Measurements from ENCODE around the gene TRAPPC3L.

The TRAPPC3L gene

DNA sequence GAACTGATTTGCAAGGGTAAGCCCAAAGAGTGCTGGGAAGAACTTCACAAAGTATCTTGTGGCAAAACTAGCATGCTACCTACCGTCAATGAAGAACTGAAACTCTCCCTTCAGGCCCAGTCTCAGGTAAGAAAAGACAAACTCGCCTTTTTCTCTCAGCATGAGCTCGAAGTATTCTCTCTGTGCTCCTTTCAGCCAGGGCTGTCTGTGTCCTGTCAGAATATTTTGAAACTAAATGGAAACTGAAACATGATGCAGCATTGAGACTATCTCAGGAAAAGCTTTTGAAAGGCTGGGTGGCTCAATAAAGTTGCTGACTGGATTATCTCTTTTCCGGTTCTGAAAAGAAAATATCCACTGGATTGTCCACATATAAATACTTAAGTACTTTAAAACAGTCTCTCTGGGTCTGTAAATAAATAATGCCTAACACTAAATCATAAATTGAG is 33.3 kb downstream of the TRAPPC3L start:
- no peaks in the 10 kb centered on the region for H3K27me3 Mint-ChIP-seq (ENCODE audit: low read depth)
- H3K9me3 Mint-ChIP-seq, result peaks cover 21% of the 10 kb centered on the region
- H3K27ac Mint-ChIP-seq, result peak overlapping the region; percentile 59 to 93 (median 90)
- TF ChIP-seq, protein P1, sequence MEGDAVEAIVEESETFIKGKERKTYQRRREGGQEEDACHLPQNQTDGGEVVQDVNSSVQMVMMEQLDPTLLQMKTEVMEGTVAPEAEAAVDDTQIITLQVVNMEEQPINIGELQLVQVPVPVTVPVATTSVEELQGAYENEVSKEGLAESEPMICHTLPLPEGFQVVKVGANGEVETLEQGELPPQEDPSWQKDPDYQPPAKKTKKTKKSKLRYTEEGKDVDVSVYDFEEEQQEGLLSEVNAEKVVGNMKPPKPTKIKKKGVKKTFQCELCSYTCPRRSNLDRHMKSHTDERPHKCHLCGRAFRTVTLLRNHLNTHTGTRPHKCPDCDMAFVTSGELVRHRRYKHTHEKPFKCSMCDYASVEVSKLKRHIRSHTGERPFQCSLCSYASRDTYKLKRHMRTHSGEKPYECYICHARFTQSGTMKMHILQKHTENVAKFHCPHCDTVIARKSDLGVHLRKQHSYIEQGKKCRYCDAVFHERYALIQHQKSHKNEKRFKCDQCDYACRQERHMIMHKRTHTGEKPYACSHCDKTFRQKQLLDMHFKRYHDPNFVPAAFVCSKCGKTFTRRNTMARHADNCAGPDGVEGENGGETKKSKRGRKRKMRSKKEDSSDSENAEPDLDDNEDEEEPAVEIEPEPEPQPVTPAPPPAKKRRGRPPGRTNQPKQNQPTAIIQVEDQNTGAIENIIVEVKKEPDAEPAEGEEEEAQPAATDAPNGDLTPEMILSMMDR (IDR thresholded peaks at IDR 0.05; ENCODE audit: unreplicated experiment in 3 of 3), result no peak
- H3K4me3 Mint-ChIP-seq, result peak overlapping the region; percentile 56 to 69 (median 64)
- peaks cover 14% of the 10 kb centered on the region for H3K4me1 Mint-ChIP-seq
- no peaks in the 10 kb centered on the region for H3K36me3 Mint-ChIP-seq (ENCODE audit: low read depth)

DNA sequence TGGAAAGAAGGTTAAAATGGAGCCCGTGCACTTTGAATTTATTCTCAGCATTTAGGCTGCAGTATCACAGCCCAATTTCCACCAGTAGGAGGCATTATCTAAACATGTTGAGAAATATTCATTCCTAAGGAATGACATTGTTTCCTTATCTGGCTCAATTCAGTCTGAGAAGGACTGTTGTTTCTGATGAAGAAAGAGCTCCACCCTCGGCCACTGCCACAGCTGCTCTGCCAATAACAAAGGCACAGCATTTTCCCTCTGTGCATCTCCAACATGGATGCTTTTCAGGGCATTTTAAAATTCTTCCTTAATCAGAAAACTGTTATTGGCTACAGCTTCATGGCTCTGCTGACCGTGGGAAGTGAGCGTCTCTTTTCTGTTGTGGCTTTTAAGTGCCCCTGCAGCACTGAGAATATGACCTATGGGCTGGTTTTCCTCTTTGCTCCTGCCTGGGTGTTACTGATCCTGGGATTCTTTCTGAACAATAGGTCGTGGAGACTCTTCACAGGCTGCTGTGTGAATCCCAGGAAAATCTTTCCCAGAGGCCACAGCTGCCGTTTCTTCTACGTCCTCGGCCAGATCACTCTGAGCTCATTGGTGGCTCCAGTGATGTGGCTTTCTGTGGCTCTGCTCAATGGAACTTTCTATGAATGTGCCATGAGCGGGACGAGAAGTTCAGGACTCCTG is 33.9 kb downstream of the TRAPPC3L start, which contains the start of gene CALHM5:
TSS of gene CALHM5 (plus strand) at position 216 of the 687 bp plus-strand sequence. CDS start at position 274, 58 bp downstream.
- TF ChIP-seq, protein P1 (IDR thresholded peaks at IDR 0.05; ENCODE audit: unreplicated experiment in 3 of 3), result peak in 2 of 3 experiments; percentile 34 to 35
- Mint-ChIP-seq H3K27ac (peak within 1 kb of the TSS; percentile 59 to 93 (median 90)), H3K4me3 (peak within 1 kb of the TSS; percentile 56 to 69 (median 64)), H3K9me3 (peaks cover 21% of the 10 kb centered on the region), H3K27me3 (ENCODE audit: low read depth) (no peaks in the 10 kb centered on the region), H3K36me3 (ENCODE audit: low read depth) (no peaks in the 10 kb centered on the region), H3K4me1 (peaks cover 14% of the 10 kb centered on the region)

DNA sequence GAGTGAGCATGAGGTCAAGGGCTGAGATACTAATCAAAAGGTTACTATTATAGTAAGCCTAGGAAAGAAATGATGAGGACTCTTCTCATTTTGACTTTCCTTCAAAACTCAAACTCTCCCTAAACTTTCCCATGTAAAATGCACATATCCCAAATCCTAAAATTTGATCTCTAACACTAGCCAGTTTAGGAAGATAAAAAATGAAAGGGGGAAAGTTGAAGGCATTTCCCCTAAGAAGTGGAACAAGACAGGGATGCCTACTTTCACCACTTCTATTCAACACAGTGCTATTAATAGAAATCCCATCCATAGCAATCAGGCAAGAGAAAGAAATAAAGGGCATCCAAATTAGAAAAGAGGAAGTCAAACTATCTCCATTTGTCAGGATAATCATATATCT is 37.0 kb downstream of the TRAPPC3L start:
- Mint-ChIP-seq H3K4me1 (peaks cover 14% of the 10 kb centered on the region), H3K36me3 (ENCODE audit: low read depth) (no peaks in the 10 kb centered on the region), H3K27me3 (ENCODE audit: low read depth) (no peaks in the 10 kb centered on the region), H3K27ac (no peak overlapping the region), H3K4me3 (no peak overlapping the region), H3K9me3 (peaks cover 43% of the 10 kb centered on the region)
- TF ChIP-seq, protein P1 (IDR thresholded peaks at IDR 0.05; ENCODE audit: unreplicated experiment in 3 of 3), result no peak

DNA sequence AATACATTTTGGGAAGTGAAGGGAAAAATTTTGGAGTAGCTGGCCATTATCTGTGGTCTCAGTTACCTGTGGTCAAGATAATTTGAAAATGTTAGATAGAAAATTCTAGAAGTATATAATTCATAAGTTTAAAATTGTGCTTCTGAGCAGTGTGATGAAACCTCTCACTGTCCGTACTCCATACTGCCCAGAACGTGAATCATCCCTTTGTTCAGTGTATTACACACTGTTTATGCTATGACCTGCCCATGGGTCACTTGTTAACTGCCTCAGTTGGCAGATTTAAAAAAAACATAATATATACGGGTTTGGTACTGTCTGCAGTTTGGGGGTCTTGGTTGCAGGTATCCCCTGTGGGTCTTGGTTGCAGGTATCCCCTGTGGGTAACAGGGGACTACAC is 38.2 kb downstream of the TRAPPC3L start:
- no peak overlapping the region for H3K27ac Mint-ChIP-seq
- TF ChIP-seq, protein P1 (IDR thresholded peaks at IDR 0.05; ENCODE audit: unreplicated experiment in 3 of 3), result no peak
- H3K9me3 Mint-ChIP-seq, result peaks cover 52% of the 10 kb centered on the region
- no peaks in the 10 kb centered on the region for H3K27me3 Mint-ChIP-seq (ENCODE audit: low read depth)
- H3K36me3 Mint-ChIP-seq (ENCODE audit: low read depth), result no peaks in the 10 kb centered on the region
- peaks cover 7% of the 10 kb centered on the region for H3K4me1 Mint-ChIP-seq
- H3K4me3 Mint-ChIP-seq, result no peak overlapping the region

DNA sequence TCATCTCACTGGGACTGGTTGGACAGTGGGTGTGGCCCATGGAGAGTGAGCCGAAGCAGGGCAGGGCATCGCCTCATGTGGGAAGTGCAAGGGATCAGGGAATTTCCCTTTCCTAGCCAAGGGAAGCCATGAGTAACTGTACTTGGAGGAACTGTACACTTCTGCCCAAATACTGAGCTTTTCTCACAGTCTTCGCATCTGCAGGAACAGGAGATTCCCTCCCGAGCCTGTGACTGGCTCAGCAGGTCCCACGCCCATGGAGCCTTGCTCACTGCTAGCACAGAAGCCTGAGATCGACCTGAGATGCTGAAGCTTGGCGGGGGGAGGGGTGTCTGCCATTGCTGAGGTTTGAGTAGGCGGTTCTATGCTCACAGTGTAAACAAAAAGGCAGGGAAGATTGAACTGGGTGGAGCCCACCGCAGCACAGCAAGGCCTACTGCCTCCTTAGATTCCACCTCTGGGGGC is 44.5 kb downstream of the TRAPPC3L start:
- peaks cover 28% of the 10 kb centered on the region for H3K9me3 Mint-ChIP-seq

More for the DNA sequence above, 44.5 kb downstream of the TRAPPC3L start:
- Mint-ChIP-seq H3K4me1 (no peaks in the 10 kb centered on the region), H3K27ac (no peak overlapping the region), H3K4me3 (no peak overlapping the region), H3K36me3 (ENCODE audit: low read depth) (peaks cover 4% of the 10 kb centered on the region), H3K27me3 (ENCODE audit: low read depth) (no peaks in the 10 kb centered on the region)
- TF ChIP-seq, protein P1 (IDR thresholded peaks at IDR 0.05; ENCODE audit: unreplicated experiment in 3 of 3), result no peak
